AG09319 (cell line): ENCODE data around the gene CEBPG.

Experiments
- DNase-seq: peaks from one replicate; pipeline ENCODE4 v3.0.0-alpha.2; 2010; ENCODE audit warnings: low read depth; ENCODE audit errors: extremely low read depth
- TF ChIP-seq, protein P1 (sequence below): IDR thresholded peaks from 2 replicates; pipeline ENCODE4 v1.5.1; 2011; ENCODE audit warnings: low read depth, mild to moderate bottlenecking, inconsistent platforms, low read length, moderate library complexity

CEBPG gene

GRCh38 chr19:33393286-33394005 is 19.9 kb downstream of the CEBPG start:
- no peak for DNase-seq
- TF ChIP-seq, protein P1, sequence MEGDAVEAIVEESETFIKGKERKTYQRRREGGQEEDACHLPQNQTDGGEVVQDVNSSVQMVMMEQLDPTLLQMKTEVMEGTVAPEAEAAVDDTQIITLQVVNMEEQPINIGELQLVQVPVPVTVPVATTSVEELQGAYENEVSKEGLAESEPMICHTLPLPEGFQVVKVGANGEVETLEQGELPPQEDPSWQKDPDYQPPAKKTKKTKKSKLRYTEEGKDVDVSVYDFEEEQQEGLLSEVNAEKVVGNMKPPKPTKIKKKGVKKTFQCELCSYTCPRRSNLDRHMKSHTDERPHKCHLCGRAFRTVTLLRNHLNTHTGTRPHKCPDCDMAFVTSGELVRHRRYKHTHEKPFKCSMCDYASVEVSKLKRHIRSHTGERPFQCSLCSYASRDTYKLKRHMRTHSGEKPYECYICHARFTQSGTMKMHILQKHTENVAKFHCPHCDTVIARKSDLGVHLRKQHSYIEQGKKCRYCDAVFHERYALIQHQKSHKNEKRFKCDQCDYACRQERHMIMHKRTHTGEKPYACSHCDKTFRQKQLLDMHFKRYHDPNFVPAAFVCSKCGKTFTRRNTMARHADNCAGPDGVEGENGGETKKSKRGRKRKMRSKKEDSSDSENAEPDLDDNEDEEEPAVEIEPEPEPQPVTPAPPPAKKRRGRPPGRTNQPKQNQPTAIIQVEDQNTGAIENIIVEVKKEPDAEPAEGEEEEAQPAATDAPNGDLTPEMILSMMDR, result no peak

DNA sequence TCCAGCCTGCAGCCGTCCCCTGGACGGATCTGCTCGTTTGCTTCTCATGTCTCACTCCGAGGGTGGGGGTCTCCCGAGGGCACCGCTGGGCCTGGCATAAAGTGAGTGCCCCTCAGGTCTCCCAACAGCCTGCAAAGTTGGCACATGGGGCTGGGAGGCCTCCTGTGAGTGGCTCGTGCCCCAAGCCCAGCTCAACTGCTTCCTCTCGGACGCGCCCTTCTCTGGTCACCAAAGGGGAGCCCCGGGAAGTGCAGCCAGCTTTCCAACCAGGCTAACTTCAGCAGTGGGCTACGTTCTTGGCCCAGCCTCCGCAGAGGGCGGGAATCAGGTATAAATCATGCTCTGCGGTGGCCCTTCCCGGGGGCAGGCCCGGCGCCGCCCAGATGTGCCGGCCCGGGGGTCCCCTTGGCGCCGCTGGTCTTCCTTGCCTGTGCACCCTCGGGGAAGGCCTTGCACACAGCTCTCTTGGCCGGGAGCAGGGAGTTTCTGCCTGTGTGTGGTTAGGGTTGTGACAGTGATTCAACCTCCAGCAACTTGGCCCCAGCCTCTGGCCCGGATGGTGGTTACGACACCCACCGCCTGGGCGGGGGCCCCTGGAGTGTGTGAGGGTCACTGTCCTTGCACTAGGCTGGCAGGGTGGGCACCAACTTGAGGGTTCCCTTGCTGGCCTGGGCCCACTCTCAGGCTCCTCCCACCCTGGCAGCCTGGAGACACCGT is 20.7 kb downstream of the CEBPG start:
- peak; percentile 43 for DNase-seq
- TF ChIP-seq, protein P1, result no peak

DNA sequence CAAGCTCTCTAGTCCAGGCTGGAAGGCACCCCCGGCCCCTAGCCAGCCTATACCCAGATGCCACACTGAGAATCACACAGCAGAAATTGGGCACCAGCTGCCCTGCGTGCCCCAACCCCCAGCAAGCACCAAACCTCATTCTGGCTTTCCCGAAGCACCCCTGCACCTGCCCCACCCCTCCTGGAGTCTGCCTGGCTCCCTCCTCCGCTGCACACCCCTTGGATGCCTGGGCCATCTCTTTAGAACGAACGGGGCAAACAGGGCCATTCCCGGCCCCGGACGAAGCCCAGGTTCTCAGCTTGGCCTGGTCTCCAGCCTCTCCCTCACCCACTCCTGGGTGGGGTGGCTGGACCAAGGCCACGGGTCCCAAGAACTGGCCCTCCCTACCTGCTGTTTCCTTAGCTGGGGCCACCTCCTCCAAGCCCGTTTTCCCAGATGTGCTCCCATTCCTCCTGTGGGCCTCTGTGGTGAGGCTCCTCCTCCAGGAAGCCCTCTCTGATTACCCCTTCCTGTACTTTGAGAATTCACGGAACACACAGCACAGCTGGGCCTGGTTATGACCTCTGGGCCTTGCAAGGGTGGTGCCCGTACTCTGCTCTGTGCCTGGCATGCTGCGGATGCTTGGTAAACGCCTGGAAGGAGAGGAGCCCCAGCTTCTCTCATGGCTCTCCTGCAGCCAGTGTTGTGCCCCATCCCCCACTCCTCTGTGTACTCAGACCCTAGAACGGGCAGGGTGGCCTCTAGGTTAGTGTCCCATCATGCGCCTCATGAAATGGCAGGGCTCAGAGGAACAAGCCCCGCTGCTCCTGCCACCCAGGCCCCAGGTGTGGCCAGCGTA is 21.4 kb downstream of the CEBPG start:
- DNase-seq, result no peak
- TF ChIP-seq, protein P1, result no peak

GRCh38 chr19:33395561-33396550 is 22.3 kb downstream of the CEBPG start:
- DNase-seq, result no peak
- TF ChIP-seq, protein P1, result no peak

- TF ChIP-seq, protein P1, result no peak
- no peak for DNase-seq
Measured at GRCh38 chr19:33396701-33397535, 23.4 kb downstream of the CEBPG start.
